Activated B cell treated with CpG ODN at 0.5 μM for 24 hours (primary cell): Measurements from ENCODE around the gene KMT2E. TPM values are rescaled to one million over a fixed set of nuclear protein-coding genes. Genes with fewer than 3 reads are reported as not detected.

ENCODE experiments used
- ATAC-seq: fragments of 200-7000 bp; cut with Tn5 transposase; one replicate; pipeline ENCODE4 v1.10.0; 2021; ENCODE audit warnings: low read depth, mild to moderate bottlenecking, moderate library complexity
- CTCF ChIA-PET: fragments of 350-600 bp; sonication (Branson Sonifier 250); formaldehyde crosslinking; loops from one replicate; lab custom pipeline; 2021; ENCODE audit warnings: antibody characterized with exemption; lab: Charles Lee
- POLR2A ChIA-PET: fragments of 350-600 bp; sonication (Branson Sonifier 250); formaldehyde crosslinking; loops from one replicate; lab custom pipeline; 2021; ENCODE audit warnings: antibody characterized with exemption; lab: Charles Lee
- DNase-seq: peaks from one replicate; pipeline ENCODE4 v3.0.0; 2022
- H3K27ac Mint-ChIP-seq: one replicate; pipeline ENCODE4 v1.8.0; 2020; ENCODE audit warnings: mixed read lengths
- H3K27me3 Mint-ChIP-seq: one replicate; pipeline ENCODE4 v1.8.0; 2021; ENCODE audit warnings: mixed read lengths
- H3K36me3 Mint-ChIP-seq: one replicate; pipeline ENCODE4 v1.8.0; 2021; ENCODE audit warnings: low read depth, mixed read lengths
- H3K4me1 Mint-ChIP-seq: one replicate; pipeline ENCODE4 v1.8.0; 2021; ENCODE audit warnings: mixed read lengths
- H3K4me3 Mint-ChIP-seq: one replicate; pipeline ENCODE4 v1.8.0; 2020; ENCODE audit warnings: mild to moderate bottlenecking, mixed read lengths
- H3K9me3 Mint-ChIP-seq: one replicate; pipeline ENCODE4 v1.8.0; 2020; ENCODE audit warnings: mixed read lengths
- CTCF ChIP-seq: fragments of 200-600 bp; IDR thresholded peaks from one replicate; pipeline ENCODE4 v1.8.0; 2022; ENCODE audit warnings: antibody characterized with exemption, mild to moderate bottlenecking
- intact Hi-C: fragments of 100-400 bp; cut with micrococcal nuclease; formaldehyde crosslinking; loops from one replicate; pipeline ENCODE4 v1.15.1; 2024
- total RNA-seq: library from RNA; stranded (reverse); gene quantifications from 2 replicates; pipeline ENCODE4 v1.2.3, GENCODE V29; 2022

Gene KMT2E
- total RNA-seq, 1 donor from 2014 or later, result 183 TPM

- H3K36me3 Mint-ChIP-seq, result peaks cover 54% of the 10 kb centered on the region
- H3K4me3 Mint-ChIP-seq, result no peak overlapping the region
- intact Hi-C loops, result no loop called here
- H3K27ac Mint-ChIP-seq, result peak overlapping the region; percentile 56
- no peak for ATAC-seq
- no peaks in the 10 kb centered on the region for H3K4me1 Mint-ChIP-seq
- no peaks in the 10 kb centered on the region for H3K9me3 Mint-ChIP-seq
- no peak for TF ChIP-seq CTCF
- POLR2A ChIA-PET, result no interaction called here
- no peaks in the 10 kb centered on the region for H3K27me3 Mint-ChIP-seq
- no peak for DNase-seq
- CTCF ChIA-PET, result no interaction called here
Measured at GRCh38 chr7:105154084-105154483, 140.1 kb downstream of the KMT2E start.

GRCh38 chr7:105156731-105157130 is 142.7 kb downstream of the KMT2E start:
- ATAC-seq (no peak), DNase-seq (no peak)
- CTCF ChIA-PET, result no interaction called here
- no peak for TF ChIP-seq CTCF
- intact Hi-C loops, result no loop called here
- no peaks in the 10 kb centered on the region for H3K4me1 Mint-ChIP-seq
- no peak overlapping the region for H3K4me3 Mint-ChIP-seq
- no peaks in the 10 kb centered on the region for H3K27me3 Mint-ChIP-seq
- H3K9me3 Mint-ChIP-seq, result no peaks in the 10 kb centered on the region
- H3K36me3 Mint-ChIP-seq, result peaks cover 54% of the 10 kb centered on the region
- H3K27ac Mint-ChIP-seq, result no peak overlapping the region
- POLR2A ChIA-PET, result no interaction called here

- ATAC-seq (no peak), DNase-seq (no peak)
- H3K27ac Mint-ChIP-seq, result no peak overlapping the region
- H3K36me3 Mint-ChIP-seq, result peaks cover 54% of the 10 kb centered on the region
- H3K27me3 Mint-ChIP-seq, result no peaks in the 10 kb centered on the region
- H3K4me1 Mint-ChIP-seq, result no peaks in the 10 kb centered on the region
- H3K4me3 Mint-ChIP-seq, result no peak overlapping the region
- intact Hi-C loops, result no loop called here
- no peak for TF ChIP-seq CTCF
- H3K9me3 Mint-ChIP-seq, result no peaks in the 10 kb centered on the region
- CTCF ChIA-PET, result no interaction called here
- POLR2A ChIA-PET, result no interaction called here
Measured at GRCh38 chr7:105157278-105157677, 143.3 kb downstream of the KMT2E start.

- no peak for TF ChIP-seq CTCF
- no peak for DNase-seq
- H3K27ac Mint-ChIP-seq, result no peak overlapping the region
- intact Hi-C loops, result no loop called here
- no peaks in the 10 kb centered on the region for H3K9me3 Mint-ChIP-seq
- CTCF ChIA-PET, result no interaction called here
- H3K27me3 Mint-ChIP-seq, result no peaks in the 10 kb centered on the region
- peaks cover 67% of the 10 kb centered on the region for H3K36me3 Mint-ChIP-seq
- H3K4me3 Mint-ChIP-seq, result no peak overlapping the region
- POLR2A ChIA-PET, result no interaction called here
- ATAC-seq, result no peak
- no peaks in the 10 kb centered on the region for H3K4me1 Mint-ChIP-seq
Measured at GRCh38 chr7:105161366-105161765, 147.4 kb downstream of the KMT2E start.
